ENCODE measurements around the gene KPNB1.

GRCh38 chr17:47730681-47731080, 81.0 kb downstream of the KPNB1 start:
- TF ChIP-seq FOXM1 (IDR thresholded peaks at IDR 0.05; ENCODE audit: borderline replicate concordance) (no peak), LEF1 (IDR thresholded peaks at IDR 0.05; ENCODE audit: borderline replicate concordance) (no peak), HDGF (IDR thresholded peaks at IDR 0.05; ENCODE audit: borderline replicate concordance) (no peak), FOXK2 (IDR thresholded peaks at IDR 0.05) (no peak), SUZ12 (IDR thresholded peaks at IDR 0.05) (no peak), ELF4 (IDR thresholded peaks at IDR 0.05) (no peak), FOXA1 (IDR thresholded peaks at IDR 0.05) (no peak), ARNT (IDR thresholded peaks at IDR 0.05) (no peak), SP1 (IDR thresholded peaks at IDR 0.05) (no peak), NFRKB (IDR thresholded peaks at IDR 0.05) (no peak)
